AG04450 (cell line): ENCODE data around the gene SMCO3. TPM values are rescaled to one million over a fixed set of nuclear protein-coding genes. Genes with fewer than 3 reads are reported as not detected.

Experiments
- CTCF ChIA-PET: fragments of 300-600, 350-600 bp; formaldehyde crosslinking; extraction: SDS; loops from one replicate; lab custom pipeline; 2022; ENCODE audit warnings: antibody characterized with exemption, inconsistent platforms; lab: Charles Lee
- POLR2A ChIA-PET: fragments of 350-600 bp; formaldehyde crosslinking; extraction: SDS; loops from one replicate; lab custom pipeline; 2021; ENCODE audit warnings: antibody characterized with exemption, inconsistent platforms; lab: Yijun Ruan, JAX
- DNase-seq: peaks from one replicate; pipeline ENCODE4 v3.0.0-alpha.2; 2011; ENCODE audit warnings: low read depth, low spot score
- H3K27ac ChIP-seq: one replicate; pipeline ENCODE4 v1.5.1; 2012; ENCODE audit warnings: low read depth, low read length, control low read depth
- H3K27me3 ChIP-seq: one replicate; pipeline ENCODE4 v1.6.0; 2012; ENCODE audit warnings: low read length; ENCODE audit not compliant: control insufficient read depth, insufficient read depth
- H3K4me3 ChIP-seq: 2 replicates; pipeline ENCODE4 v1.5.1; 2011; ENCODE audit warnings: mild to moderate bottlenecking, low read depth, low read length, control low read depth
- H3K9me3 ChIP-seq: 2 replicates; pipeline ENCODE4 v1.5.1; 2012; ENCODE audit warnings: low read length; ENCODE audit not compliant: control insufficient read depth, insufficient read depth
- CTCF ChIP-seq: IDR thresholded peaks from 2 replicates; pipeline ENCODE4 v1.5.1; 2011; ENCODE audit warnings: low read depth, low read length, control low read depth, inconsistent platforms
- polyA plus RNA-seq: library from polyadenylated mRNA; depleted of rRNA; stranded (reverse); fragments of >200 nt; gene quantifications from 2 replicates; pipeline ENCODE4 v1.2.3, GENCODE V29; 2011

SMCO3 gene
- polyA plus RNA-seq, 1 experiment: 0.05 TPM

GRCh38 chr12:14802247-14802646 is 11.7 kb downstream of the SMCO3 start:
- POLR2A ChIA-PET: no interaction called here
- no peak for DNase-seq
- no peaks in the 10 kb centered on the region for H3K27me3 ChIP-seq
- CTCF ChIA-PET: interaction anchor here (1.2 to 2.1 kb wide), 5 partner anchors 9 to 419 kb away, joined by 3 to 14 read pairs (median 8); partner anchors contain the start of gene RERG
- H3K27ac ChIP-seq: no peak overlapping the region
- H3K9me3 ChIP-seq: no peaks in the 10 kb centered on the region
- peak overlapping the region; percentile 96 for H3K4me3 ChIP-seq
- no peak for TF ChIP-seq CTCF

GRCh38 chr12:14795028-14795448 is 18.9 kb downstream of the SMCO3 start:
- Histone ChIP-seq H3K27me3 (no peaks in the 10 kb centered on the region), H3K27ac (no peak overlapping the region), H3K9me3 (no peaks in the 10 kb centered on the region), H3K4me3 (no peak overlapping the region)
- POLR2A ChIA-PET: interaction anchor here (0.6 to 0.7 kb wide), 2 partner anchors 9 to 701 kb away, joined by 4 to 10 read pairs; partner anchors contain the start of gene C12orf60
- CTCF ChIA-PET: no interaction called here
- DNase-seq: no peak
- no peak for TF ChIP-seq CTCF

GRCh38 chr12:14785568-14785967 is 28.4 kb downstream of the SMCO3 start:
- no peaks in the 10 kb centered on the region for H3K27me3 ChIP-seq
- ChIA-PET POLR2A (no interaction called here), CTCF (interaction anchor here (0.8 kb wide), 1 partner anchor 209 kb away, joined by 3 read pairs; no protein-coding TSS in a partner anchor)
- no peak overlapping the region for H3K27ac ChIP-seq
- DNase-seq: no peak
- no peak overlapping the region for H3K4me3 ChIP-seq
- no peak for TF ChIP-seq CTCF
- no peaks in the 10 kb centered on the region for H3K9me3 ChIP-seq

- H3K27ac ChIP-seq: no peak overlapping the region
- ChIA-PET POLR2A (no interaction called here), CTCF (interaction anchor here (1.4 kb wide), 1 partner anchor 9 kb away, joined by 5 read pairs; no protein-coding TSS in a partner anchor)
- no peaks in the 10 kb centered on the region for H3K27me3 ChIP-seq
- TF ChIP-seq CTCF: no peak
- DNase-seq: no peak
- H3K4me3 ChIP-seq: no peak overlapping the region
- no peaks in the 10 kb centered on the region for H3K9me3 ChIP-seq
These were observed 29.5 kb downstream of the SMCO3 start for GRCh38 chr12:14784471-14784870.

- Histone ChIP-seq H3K27me3 (no peaks in the 10 kb centered on the region), H3K9me3 (no peaks in the 10 kb centered on the region), H3K27ac (no peak overlapping the region), H3K4me3 (no peak overlapping the region)
- POLR2A ChIA-PET: no interaction called here
- DNase-seq: no peak
- CTCF ChIA-PET: no interaction called here
- TF ChIP-seq CTCF: no peak
These were observed 31.2 kb downstream of the SMCO3 start for GRCh38 chr12:14782756-14783155.
